DMS114 treated with DMSO at 0.1 percent for 48 hours (cell line): ENCODE data around the gene ARHGEF19.
A peak's percentile ranks its signal among the peaks of the same experiment; 100 is the strongest.

Source experiments
- DNase-seq: peaks from one replicate; lab custom pipeline; 2025; ENCODE audit not compliant: unreplicated experiment; lab: John Stamatoyannopoulos, UW

ARHGEF19 gene

DNA sequence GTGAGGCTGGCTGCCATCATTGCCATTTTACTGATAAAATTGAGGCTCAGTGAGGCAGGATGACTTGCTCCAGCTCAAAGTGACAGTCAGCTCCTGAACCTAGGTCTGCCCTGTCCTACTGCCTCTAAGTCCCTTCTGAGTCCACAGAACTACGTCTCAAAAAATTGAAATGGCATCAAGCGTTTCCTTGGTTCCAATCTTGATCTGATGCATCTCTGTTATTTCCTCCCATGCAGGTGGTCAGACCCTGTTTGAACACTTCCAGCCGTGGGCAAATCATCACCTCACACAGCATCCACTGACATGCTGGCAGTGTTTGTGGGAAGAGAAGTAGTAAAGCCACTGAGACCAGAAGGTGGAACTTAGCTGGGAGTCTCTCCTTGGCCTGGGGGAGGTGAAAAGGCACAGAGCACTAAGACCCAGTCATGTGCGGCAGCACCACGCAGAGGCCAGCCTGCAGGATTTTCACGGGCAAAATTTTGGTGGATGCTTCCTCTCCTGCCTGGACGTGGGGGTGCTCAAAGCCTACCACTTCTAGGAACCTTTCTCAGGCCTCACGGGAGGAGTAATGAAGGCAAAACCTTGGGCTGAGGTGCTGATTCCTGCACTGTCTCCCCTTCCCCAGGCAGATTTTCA lies 32.3 kb upstream of the ARHGEF19 start:
- DNase-seq = no peak

- peak; percentile 67 for DNase-seq
Measured at GRCh38 chr1:16243936-16244649, 31.6 kb upstream of the ARHGEF19 start.

DNA sequence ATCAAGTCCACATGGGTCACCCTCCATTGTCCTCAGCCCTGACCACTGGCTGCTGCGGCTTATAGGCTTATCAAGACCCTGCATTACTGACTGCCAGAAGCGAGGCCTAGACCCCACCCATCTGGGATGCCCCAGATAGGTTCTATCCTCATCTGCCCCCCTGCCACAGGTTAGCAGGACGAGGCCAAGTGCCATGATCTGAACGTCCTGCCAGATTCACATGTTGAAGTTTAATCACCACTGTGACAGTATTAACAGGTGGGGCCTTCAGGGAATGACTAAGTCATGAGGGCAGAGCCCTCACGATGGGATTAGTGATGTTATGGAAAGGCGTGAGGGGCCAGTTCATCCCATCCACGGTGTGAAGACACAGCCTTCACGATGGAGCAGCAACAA lies 30.8 kb upstream of the ARHGEF19 start:
- no peak for DNase-seq

DNA sequence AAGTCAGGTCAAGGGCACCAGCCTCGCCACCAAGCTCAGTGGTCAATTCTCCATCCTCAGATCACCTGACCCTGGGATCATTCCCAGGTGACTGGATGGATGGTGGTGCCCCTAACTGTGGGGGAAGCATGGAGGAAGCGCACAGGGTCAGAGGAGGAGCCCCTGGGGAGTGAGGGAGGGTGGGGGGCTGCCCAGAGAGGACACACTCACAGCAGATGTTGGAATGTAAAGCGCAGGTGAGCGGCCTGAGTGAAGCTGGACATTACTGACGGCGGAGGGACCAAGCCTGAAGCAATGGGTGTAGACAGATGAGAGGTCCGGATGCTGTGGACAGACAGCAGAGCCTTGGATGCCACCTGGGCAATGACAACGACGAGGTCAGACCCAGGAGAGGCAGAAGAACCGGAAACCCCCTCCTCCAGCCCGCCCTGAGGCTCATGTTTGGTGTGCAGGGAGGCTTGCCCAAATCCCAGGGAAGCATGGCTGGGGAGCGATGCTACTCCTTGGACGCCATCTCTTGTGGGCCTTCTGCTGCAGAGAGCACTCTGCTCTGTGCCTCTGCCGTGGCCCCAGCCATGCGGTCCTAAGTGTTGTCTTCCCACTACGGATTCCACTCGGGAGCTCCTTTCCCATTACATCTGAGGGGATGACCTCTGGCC lies 30.2 kb upstream of the ARHGEF19 start:
- DNase-seq = no peak

DNA sequence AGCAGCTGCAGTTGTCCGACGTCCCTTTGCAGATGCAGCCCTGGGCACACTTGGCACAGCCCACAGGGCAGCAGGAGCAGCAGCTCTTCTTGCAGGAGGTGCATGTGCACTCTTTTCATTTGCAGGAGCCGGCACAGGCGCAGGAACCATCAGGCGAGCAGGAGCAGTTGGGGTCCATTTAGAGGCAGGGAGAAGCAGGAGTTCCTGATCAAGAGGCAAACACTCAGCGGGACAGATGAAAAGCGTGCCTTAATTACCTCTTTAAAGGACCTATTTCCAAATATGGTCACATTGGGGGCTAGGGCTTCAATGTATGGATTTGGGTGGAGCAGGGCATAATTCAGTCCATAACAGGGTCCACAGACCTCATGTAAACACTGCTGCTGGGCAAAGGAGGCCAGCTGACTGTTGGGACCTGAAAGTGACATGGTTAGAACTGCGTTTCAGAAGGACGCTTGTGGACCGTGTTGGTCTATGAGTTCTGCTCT lies 28.8 kb upstream of the ARHGEF19 start:
- DNase-seq = no peak

GRCh38 chr1:16239972-16240491 lies 27.6 kb upstream of the ARHGEF19 start:
- no peak for DNase-seq

DNA sequence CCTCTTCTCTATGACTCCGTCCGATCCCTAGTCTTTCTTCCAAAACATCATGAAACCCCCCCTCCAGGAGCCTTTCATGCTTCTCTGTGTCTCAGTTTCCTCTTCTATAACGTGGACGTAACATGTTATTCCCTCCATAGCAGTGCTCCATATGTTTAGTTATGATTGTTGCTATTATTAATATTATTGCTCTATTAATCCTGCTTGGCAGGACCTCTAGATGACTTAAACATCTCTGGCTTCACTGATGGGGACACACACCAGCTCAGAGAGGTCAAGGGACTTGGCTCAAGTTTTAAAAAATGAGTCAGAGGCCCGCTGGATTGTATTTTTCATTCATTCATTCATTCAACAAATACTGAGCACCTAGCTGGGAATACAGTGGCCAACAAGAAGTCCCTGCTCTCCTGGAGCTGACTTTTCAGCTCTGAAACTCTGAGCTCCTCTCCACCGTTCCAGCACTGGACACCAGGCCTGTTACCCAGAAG lies 24.9 kb upstream of the ARHGEF19 start:
- no peak for DNase-seq

DNA sequence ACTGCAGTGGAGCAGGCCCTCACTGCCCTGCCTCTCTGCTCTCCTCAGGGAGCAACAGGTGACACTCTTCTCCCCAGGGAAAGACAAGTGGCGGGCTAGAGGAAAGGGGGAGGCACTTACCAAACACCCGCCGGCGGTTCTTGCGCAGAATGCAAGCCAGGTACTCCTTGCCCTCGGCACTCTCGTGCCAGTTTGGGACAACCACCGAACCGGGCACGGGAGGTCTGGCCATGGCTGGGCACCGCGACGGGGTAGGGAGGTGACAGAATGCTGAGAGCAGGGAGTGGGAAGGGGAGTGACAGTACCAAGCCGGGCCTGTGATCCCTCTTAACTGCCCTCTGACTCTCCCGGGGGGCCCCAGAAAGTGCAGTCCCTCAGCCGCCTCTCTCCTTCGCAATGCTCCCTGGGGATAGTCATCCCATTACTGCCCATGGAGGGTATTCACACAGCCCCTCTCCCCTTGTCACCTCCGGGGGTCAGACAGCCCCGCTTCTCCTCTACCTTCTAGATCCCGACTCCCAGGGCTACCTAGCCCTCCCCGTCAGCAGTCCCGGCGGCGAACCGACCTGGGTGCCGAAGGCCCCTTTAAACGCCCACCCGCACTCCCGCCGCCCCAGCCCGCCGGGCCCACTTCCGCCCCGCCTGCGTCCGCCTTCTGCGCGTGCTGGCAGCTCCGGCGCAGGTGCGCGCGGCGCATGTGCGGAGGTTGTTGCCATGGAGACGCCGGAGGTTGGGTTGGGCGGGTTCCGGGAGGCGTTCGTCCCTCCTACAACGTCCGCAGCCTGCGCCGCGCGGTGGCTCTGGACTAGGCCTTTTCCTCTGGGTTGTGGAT lies 24.3 kb upstream of the ARHGEF19 start, which contains the start of gene CPLANE2:
CPLANE2 (minus strand) TSS at position 673 of the 832 bp plus-strand sequence; CDS start at position 232, 441 bp downstream.
- peak; percentile 78 for DNase-seq

DNA sequence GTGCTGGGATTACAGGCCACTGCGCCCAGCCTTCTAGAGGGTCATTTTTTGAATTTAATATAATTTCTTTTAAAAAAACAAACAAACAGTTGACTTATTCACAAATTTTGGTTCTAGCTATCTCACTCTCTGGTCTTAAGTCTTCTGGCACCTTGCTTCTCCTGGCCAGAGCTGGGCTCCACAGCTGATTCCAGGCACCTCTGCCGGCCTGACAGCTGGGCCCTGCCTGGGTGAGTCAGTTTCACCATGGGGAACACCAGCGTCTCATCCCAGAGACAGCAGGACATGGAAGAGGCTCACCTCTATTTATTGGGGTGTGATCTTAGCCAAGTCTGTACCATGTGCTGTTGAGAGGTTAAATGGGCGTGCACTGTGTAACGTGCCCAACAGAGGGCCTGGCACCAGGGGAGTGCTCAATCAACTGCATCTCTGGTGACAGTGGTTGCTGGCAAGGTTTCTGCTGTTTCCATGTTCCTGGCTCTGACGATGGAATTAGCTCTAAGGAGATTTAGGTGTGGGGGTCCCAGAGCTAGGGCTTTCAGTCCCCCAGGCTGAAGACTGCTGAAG lies 23.6 kb upstream of the ARHGEF19 start:
- peak; percentile 43 for DNase-seq

DNA sequence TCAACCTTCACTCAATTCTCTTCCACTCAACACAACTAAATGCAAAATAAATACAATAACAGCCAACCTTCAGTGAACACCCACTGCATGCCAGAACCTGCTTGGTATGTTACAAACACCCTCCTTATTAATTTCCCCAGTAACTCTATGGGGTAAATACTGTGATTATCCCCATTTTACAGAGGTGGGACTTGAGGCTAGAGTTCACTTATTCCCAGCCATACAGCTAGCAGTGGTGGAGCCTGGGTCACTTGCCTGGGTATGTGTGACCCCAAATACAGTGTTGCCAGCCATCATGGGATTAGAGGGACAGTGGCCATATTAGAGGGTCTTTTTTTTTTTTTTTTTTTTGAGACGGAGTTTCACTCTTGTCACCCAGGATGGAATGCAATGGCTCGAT lies 22.9 kb upstream of the ARHGEF19 start:
- DNase-seq = no peak

- no peak for DNase-seq
Measured at GRCh38 chr1:16233431-16233830, 21.0 kb upstream of the ARHGEF19 start.

- DNase-seq = no peak
Measured at GRCh38 chr1:16232316-16232710, 19.9 kb upstream of the ARHGEF19 start.

DNA sequence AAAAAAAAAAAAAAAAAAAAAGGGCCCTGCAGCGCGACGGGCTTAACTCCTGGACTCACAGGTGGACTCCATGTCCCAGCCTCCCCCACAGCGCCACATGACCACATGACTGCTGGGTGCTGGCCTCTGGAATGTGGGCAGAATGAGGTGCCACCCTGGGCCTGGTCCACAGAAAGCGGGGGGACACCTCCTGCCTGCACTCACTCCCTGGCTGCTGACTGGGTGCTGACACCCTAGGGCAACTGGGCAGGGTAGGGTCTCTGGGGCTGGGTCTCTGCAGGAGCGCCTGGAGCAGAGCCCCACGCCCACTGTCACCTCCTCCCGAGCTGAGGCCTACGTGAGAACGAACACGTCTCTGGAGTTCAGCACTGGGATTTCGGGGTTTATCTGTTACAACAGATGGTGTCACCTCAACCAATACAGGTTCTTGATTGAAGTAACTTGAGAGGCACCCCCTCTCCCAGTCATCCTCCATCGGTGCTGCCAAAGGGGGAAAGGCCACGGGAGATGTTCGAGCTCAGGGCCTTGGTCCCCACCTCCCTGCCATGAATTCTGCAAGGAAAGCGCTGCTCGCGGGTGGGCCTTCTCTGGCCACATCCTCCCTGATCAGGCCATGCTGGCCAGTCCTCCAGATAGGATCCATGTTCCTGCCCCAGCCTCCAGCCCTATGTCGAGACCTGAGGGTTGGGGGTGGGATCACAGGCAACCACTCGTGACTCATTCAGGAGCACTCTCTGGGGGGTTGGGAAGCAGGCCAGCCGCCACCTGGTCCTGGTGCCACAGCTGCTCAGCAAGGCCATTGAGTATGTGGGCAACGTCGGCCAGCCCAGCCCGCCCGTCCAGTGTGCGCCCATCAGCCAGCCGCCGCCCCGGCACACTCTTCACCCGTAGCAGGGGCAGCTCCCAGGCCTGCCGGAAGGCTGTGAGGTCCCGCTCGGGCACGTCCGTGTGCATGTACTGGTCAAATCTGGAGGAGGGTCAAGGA lies 19.2 kb upstream of the ARHGEF19 start:
- DNase-seq = no peak

DNA sequence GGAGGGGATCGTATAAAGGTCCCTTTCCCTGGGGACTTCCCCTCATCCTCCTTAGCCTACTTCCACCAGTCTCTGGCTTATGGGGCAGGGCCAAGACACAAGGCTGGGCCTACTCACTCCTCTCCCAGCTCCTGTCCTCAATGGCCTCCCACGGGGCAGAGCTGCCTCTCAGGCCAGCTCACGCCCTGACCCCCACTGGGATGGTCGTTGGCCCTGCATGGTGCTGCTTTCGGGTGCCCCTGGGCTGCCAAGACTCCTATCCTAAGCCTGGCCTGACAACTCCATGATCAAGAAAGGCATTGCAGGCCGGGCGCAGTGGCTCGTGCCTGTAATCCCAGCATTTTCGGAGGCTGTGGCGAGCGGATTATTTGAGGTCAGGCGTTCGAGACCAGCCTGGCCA lies 18.3 kb upstream of the ARHGEF19 start:
- no peak for DNase-seq

- DNase-seq = no peak
Measured at GRCh38 chr1:16229976-16230740, 17.7 kb upstream of the ARHGEF19 start.

GRCh38 chr1:16226490-16227179 lies 14.2 kb upstream of the ARHGEF19 start:
- no peak for DNase-seq

DNA sequence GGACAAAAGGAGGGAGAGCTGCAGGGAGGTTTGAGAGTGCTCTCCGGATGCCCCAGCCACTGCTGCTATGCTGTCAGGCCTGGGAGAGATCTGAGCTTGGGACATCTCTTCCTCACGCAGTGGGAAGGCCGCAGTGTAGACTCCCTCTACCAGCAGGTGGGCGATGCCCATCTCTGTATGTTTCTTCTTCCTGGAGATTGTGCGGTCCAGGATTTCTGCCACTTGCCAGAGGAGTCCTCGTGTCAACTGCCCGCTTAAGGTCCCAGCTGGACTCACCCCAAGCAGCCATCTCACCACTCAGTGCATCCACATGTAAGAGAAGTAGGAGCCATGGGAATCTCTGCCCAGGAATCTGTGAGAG lies 13.7 kb upstream of the ARHGEF19 start:
- no peak for DNase-seq

GRCh38 chr1:16224472-16224871 lies 12.0 kb upstream of the ARHGEF19 start:
- DNase-seq = no peak
